HEK293T (cell line): ENCODE results near the gene LRP2.

Experiments
- CTCF ChIA-PET: fragments of 350-600 bp; formaldehyde crosslinking; extraction: SDS; loops from one replicate; lab custom pipeline; 2021; ENCODE audit warnings: antibody characterized with exemption, inconsistent platforms; lab: Yijun Ruan, JAX
- POLR2A ChIA-PET: fragments of 350-600 bp; formaldehyde crosslinking; extraction: SDS; loops from one replicate; lab custom pipeline; 2020; ENCODE audit warnings: antibody characterized with exemption, inconsistent platforms; lab: Yijun Ruan, JAX
- DNase-seq: peaks from one replicate; pipeline ENCODE4 v3.0.0; 2012; ENCODE audit warnings: mixed read lengths; ENCODE audit errors: extremely low spot score
- ARNT ChIP-seq: fragments of 450-650 bp; IDR thresholded peaks from 2 replicates; pipeline ENCODE4 v1.6.1; 2017; ENCODE audit warnings: mild to moderate bottlenecking
- BHLHE40 ChIP-seq: fragments of 450-650 bp; IDR thresholded peaks from 2 replicates; pipeline ENCODE4 v1.6.1; 2016; ENCODE audit warnings: mild to moderate bottlenecking, moderate library complexity, borderline replicate concordance
- CTBP1 ChIP-seq: fragments of 450-650 bp; IDR thresholded peaks from 2 replicates; pipeline ENCODE4 v1.6.1; 2016; ENCODE audit warnings: borderline replicate concordance
- ELF4 ChIP-seq: fragments of 450-650 bp; IDR thresholded peaks from 2 replicates; pipeline ENCODE4 v1.6.1; 2017; ENCODE audit warnings: antibody characterized with exemption
- FOXA1 ChIP-seq: fragments of 450-650 bp; IDR thresholded peaks from 2 replicates; pipeline ENCODE4 v1.6.1; 2016; ENCODE audit warnings: mild to moderate bottlenecking
- FOXK2 ChIP-seq: fragments of 450-650 bp; IDR thresholded peaks from 2 replicates; pipeline ENCODE4 v1.6.1; 2016; ENCODE audit warnings: mild to moderate bottlenecking
- FOXM1 ChIP-seq: fragments of 450-650 bp; IDR thresholded peaks from 2 replicates; pipeline ENCODE4 v1.6.1; 2017; ENCODE audit warnings: mild to moderate bottlenecking, borderline replicate concordance
- HDGF ChIP-seq: fragments of 450-650 bp; IDR thresholded peaks from 2 replicates; pipeline ENCODE4 v1.6.1; 2017; ENCODE audit warnings: antibody characterized with exemption, borderline replicate concordance
- L3MBTL2 ChIP-seq: fragments of 450-650 bp; conservative IDR thresholded peaks from 2 replicates; pipeline ENCODE4 v1.6.1; 2016; ENCODE audit warnings: mild to moderate bottlenecking
- LEF1 ChIP-seq: fragments of 450-650 bp; IDR thresholded peaks from 2 replicates; pipeline ENCODE4 v1.6.1; 2017; ENCODE audit warnings: mild to moderate bottlenecking, borderline replicate concordance
- NFRKB ChIP-seq: fragments of 450-650 bp; IDR thresholded peaks from 2 replicates; pipeline ENCODE4 v1.6.1; 2016; ENCODE audit warnings: mild to moderate bottlenecking, moderate library complexity
- SP1 ChIP-seq: fragments of 450-650 bp; IDR thresholded peaks from 2 replicates; pipeline ENCODE4 v1.6.1; 2017
- SUZ12 ChIP-seq: fragments of 450-650 bp; IDR thresholded peaks from 2 replicates; pipeline ENCODE4 v1.6.1; 2016; ENCODE audit warnings: mild to moderate bottlenecking
- TARDBP ChIP-seq: fragments of 450-650 bp; IDR thresholded peaks from 2 replicates; pipeline ENCODE4 v1.6.1; 2016
- ZNF384 ChIP-seq: fragments of 450-650 bp; IDR thresholded peaks from 2 replicates; pipeline ENCODE4 v1.6.1; 2016
- TF ChIP-seq, protein P1 (sequence below): fragments of 450-650 bp; IDR thresholded peaks from 2 replicates; pipeline ENCODE4 v1.6.1; 2016

The LRP2 gene

GRCh38 chr2:169116327-169116726, 246.0 kb downstream of the LRP2 start:
- DNase-seq: no peak
- ChIA-PET POLR2A (no interaction called here), CTCF (interaction anchor here (0.8 kb wide), 1 partner anchor 26 kb away, joined by 3 read pairs; no protein-coding TSS in a partner anchor)
- no peak for TF ChIP-seq BHLHE40
- TF ChIP-seq SP1: no peak

DNA sequence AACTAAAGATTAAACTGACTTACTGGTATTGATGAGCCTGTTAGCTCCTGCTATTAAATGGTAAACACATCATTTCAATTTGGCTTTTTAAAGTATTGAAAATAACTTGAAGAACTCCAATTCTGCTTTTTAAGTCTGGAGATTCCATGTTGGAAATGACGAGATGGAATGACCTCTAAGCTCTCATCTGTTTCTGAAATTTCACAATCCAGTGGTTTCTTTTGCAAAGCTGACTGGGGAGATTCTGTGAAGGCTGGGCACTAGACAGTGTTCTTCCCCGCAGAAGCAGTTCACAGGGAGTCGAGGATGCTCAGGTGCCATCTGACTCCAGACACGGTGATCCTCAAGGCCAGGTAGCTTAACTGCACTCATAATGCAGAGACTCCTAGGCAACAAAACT, 248.3 kb downstream of the LRP2 start:
- CTCF ChIA-PET: no interaction called here
- no peak for TF ChIP-seq ARNT
- no peak for TF ChIP-seq ELF4
- no peak for TF ChIP-seq SP1
- TF ChIP-seq SUZ12: no peak
- no peak for TF ChIP-seq HDGF
- no peak for TF ChIP-seq FOXM1
- no peak for TF ChIP-seq FOXK2
- TF ChIP-seq TARDBP: no peak
- TF ChIP-seq FOXA1: no peak
- no peak for TF ChIP-seq LEF1
- no peak for DNase-seq
- POLR2A ChIA-PET: no interaction called here

- POLR2A ChIA-PET: no interaction called here
- CTCF ChIA-PET: no interaction called here
- TF ChIP-seq ZNF384: no peak
- TF ChIP-seq SP1: no peak
- TF ChIP-seq SUZ12: no peak
- no peak for TF ChIP-seq TARDBP
- TF ChIP-seq FOXA1: no peak
- no peak for TF ChIP-seq BHLHE40
- no peak for TF ChIP-seq ELF4
- TF ChIP-seq NFRKB: no peak
- TF ChIP-seq HDGF: no peak
- no peak for DNase-seq
Measured at GRCh38 chr2:169112841-169113240, 249.5 kb downstream of the LRP2 start.

DNA sequence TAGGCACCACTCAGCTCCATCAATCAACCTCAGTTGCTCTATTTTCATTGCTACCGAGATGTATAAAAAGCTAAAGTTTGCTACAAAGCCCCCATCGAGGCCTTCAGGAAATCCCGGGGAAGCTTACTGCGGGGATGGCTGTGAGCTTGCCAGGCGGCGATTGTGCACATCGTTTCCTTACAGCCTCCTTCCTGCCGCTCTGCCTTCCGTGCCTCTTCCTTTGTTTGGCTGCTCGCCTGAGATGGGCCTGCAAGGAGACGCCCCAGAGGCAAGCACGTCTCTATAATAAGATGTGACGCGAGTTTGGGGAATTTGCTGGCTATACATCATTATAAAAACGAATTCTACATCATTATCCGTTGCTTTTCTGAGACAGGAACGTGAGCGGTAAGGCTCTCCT, 251.4 kb downstream of the LRP2 start:
- no peak for DNase-seq
- ChIA-PET CTCF (interaction anchor here (0.5 to 1.4 kb wide), 3 partner anchors 20 to 111 kb away, joined by 4 to 5 read pairs (median 5); no protein-coding TSS in a partner anchor), POLR2A (interaction anchor here (0.7 kb wide), 1 partner anchor 813 kb away, joined by 3 read pairs; no protein-coding TSS in a partner anchor)
- TF ChIP-seq LEF1 (no peak), SP1 (no peak), FOXM1 (no peak), CTBP1 (no peak), BHLHE40 (no peak)

- ChIA-PET POLR2A (interaction anchor here (0.7 kb wide), 1 partner anchor 812 kb away, joined by 3 read pairs; no protein-coding TSS in a partner anchor), CTCF (interaction anchor here (1.0 to 1.9 kb wide), 6 partner anchors 22 to 287 kb away, joined by 5 to 8 read pairs (median 5); no protein-coding TSS in a partner anchor)
- TF ChIP-seq TARDBP (no peak), LEF1 (no peak), FOXM1 (no peak), SP1 (no peak), ARNT (no peak), BHLHE40 (no peak), FOXK2 (no peak), SUZ12 (no peak), L3MBTL2 (no peak), HDGF (no peak), NFRKB (no peak), CTBP1 (no peak), FOXA1 (no peak), ELF4 (no peak), ZNF384 (no peak)
- TF ChIP-seq, protein P1, sequence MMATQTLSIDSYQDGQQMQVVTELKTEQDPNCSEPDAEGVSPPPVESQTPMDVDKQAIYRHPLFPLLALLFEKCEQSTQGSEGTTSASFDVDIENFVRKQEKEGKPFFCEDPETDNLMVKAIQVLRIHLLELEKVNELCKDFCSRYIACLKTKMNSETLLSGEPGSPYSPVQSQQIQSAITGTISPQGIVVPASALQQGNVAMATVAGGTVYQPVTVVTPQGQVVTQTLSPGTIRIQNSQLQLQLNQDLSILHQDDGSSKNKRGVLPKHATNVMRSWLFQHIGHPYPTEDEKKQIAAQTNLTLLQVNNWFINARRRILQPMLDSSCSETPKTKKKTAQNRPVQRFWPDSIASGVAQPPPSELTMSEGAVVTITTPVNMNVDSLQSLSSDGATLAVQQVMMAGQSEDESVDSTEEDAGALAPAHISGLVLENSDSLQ: no peak
- DNase-seq: no peak
Measured at GRCh38 chr2:169110419-169110818, 251.9 kb downstream of the LRP2 start.

DNA sequence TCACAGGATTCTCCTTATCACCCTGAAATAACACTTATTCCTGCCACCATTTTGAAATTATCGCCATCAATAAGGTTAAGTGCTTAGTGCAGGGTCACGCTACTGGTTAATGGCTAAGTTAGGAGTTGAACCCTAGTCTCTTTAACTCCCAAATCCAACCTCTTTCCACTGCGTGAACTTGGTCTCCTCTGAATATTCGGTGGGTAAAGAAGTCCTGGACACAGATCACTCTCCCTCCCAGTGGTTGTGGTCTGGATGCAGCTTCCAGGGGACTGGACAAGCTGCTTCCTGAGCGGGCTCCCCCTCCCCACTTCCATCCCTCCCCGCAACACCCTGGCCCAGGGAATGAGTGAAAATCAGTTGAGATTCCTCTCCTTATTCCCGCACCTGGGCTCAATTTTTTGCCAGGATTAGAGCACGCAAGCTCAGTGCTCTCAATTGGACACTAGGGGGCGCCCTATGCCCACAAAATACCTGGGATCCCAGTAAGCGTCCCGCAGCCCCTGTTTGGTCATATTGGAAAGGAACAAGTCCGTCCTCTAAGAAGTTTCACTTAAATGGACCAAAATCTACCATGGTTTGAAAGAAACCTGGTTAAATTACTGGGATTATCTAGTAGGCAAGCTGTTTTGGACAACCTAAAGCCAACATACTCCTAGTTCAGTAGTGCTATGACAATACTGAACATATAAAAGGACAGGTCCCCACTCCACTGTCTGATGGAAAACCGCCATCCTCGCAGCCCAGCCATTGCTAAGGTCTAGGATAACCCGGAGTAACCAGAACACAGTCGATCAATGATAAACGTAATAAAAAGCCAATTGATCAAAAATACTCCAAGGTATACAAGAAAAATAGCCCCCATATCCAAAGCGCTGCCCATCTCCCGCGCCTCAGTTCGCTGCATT, 252.6 kb downstream of the LRP2 start:
- CTCF ChIA-PET: interaction anchor here (0.6 to 2.4 kb wide), 10 partner anchors 11 to 288 kb away, joined by 3 to 10 read pairs (median 5); partner anchors contain the start of gene DHRS9
- peak; percentile 83 for DNase-seq
- TF ChIP-seq ELF4 (no peak), FOXK2 (no peak), NFRKB (no peak), BHLHE40 (no peak), SUZ12 (no peak), SP1 (no peak), LEF1 (no peak), CTBP1 (no peak), L3MBTL2 (no peak), FOXA1 (no peak), TARDBP (no peak), HDGF (no peak), FOXM1 (no peak), ZNF384 (no peak), ARNT (no peak)
- TF ChIP-seq, protein P1: no peak
- POLR2A ChIA-PET: no interaction called here
